ENCODE data around the gene CLIC4. TPM values are rescaled to one million over a fixed set of nuclear protein-coding genes. Genes with fewer than 3 reads are reported as not detected.

Gene CLIC4
- total and polyA plus RNA-seq, 9 of the 15 experiments (the other 6 are each of a cell fraction or from before 2014, with no cell fraction given) = 16.0 to 67.5 (median 38.4) TPM

- TF ChIP-seq MAFK (IDR thresholded peaks at IDR 0.05; ENCODE audit: low read length) = 0 out of 2 replicates have a peak, but pooled peaks have one; percentile 20
- TF ChIP-seq, protein P1, sequence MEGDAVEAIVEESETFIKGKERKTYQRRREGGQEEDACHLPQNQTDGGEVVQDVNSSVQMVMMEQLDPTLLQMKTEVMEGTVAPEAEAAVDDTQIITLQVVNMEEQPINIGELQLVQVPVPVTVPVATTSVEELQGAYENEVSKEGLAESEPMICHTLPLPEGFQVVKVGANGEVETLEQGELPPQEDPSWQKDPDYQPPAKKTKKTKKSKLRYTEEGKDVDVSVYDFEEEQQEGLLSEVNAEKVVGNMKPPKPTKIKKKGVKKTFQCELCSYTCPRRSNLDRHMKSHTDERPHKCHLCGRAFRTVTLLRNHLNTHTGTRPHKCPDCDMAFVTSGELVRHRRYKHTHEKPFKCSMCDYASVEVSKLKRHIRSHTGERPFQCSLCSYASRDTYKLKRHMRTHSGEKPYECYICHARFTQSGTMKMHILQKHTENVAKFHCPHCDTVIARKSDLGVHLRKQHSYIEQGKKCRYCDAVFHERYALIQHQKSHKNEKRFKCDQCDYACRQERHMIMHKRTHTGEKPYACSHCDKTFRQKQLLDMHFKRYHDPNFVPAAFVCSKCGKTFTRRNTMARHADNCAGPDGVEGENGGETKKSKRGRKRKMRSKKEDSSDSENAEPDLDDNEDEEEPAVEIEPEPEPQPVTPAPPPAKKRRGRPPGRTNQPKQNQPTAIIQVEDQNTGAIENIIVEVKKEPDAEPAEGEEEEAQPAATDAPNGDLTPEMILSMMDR (IDR thresholded peaks at IDR 0.05 in 2 of 3, conservative IDR thresholded peaks at IDR 0.05 in 1 of 3; ENCODE audit: insufficient read depth in 2 of 3, low read depth in 1 of 3, low read length in 3 of 3) = peak; percentile 26 to 61 (median 46); a peak in 3 of 6 replicates
- no peak for TF ChIP-seq ZNF239 (CRISPR knock-in tag; IDR thresholded peaks at IDR 0.05)
- TF ChIP-seq, protein P2, sequence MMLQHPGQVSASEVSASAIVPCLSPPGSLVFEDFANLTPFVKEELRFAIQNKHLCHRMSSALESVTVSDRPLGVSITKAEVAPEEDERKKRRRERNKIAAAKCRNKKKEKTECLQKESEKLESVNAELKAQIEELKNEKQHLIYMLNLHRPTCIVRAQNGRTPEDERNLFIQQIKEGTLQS (IDR thresholded peaks at IDR 0.05) = peak; percentile 90
- TF ChIP-seq, protein P2 (CRISPR knock-in tag; conservative IDR thresholded peaks at IDR 0.05) = no peak; the same call in 1 of the 2 replicates
- TF ChIP-seq CHD4 (IDR thresholded peaks at IDR 0.05; ENCODE audit: insufficient read depth, insufficient replicate concordance, low read depth, low read length, poor library complexity, severe bottlenecking) = no peak
- peak; percentile 63; the same call in 1 of the 2 replicates for TF ChIP-seq ZBED1 (IDR thresholded peaks at IDR 0.05)
- no peak for TF ChIP-seq ZKSCAN3 (CRISPR knock-in tag; IDR thresholded peaks at IDR 0.05)
- TF ChIP-seq ZNF212 (CRISPR knock-in tag; IDR thresholded peaks at IDR 0.05) = no peak
- TF ChIP-seq SMC3 (conservative IDR thresholded peaks at IDR 0.05; ENCODE audit: insufficient read depth, low read depth, low read length) = no peak
- TF ChIP-seq TAF15 (IDR thresholded peaks at IDR 0.05; ENCODE audit: low read depth, low read length) = no peak
- TF ChIP-seq TCF3 (CRISPR knock-in tag; IDR thresholded peaks at IDR 0.05) = peak; percentile 33; the same call in 1 of the 2 replicates
- peak; percentile 43 for TF ChIP-seq PCBP1 (IDR thresholded peaks at IDR 0.05; ENCODE audit: low read depth, low read length, poor library complexity, severe bottlenecking)
- no peak for TF ChIP-seq RBM15 (IDR thresholded peaks at IDR 0.05; ENCODE audit: insufficient read depth, low read length)
- TF ChIP-seq RBM22 (IDR thresholded peaks at IDR 0.05; ENCODE audit: low read depth, low read length, poor library complexity, severe bottlenecking) = peak; percentile 72
- peak; percentile 89 for TF ChIP-seq POLR2A (conservative IDR thresholded peaks at IDR 0.05)
- peak; percentile 17; the same call in 1 of the 2 replicates for TF ChIP-seq SMAD3 (CRISPR knock-in tag; conservative IDR thresholded peaks at IDR 0.05)
- TF ChIP-seq TCF7L2 (IDR thresholded peaks at IDR 0.05; ENCODE audit: low read depth, low read length) = no peak
- peak; percentile 91 for TF ChIP-seq CTBP1 (IDR thresholded peaks at IDR 0.05; ENCODE audit: borderline replicate concordance)
- no peak for TF ChIP-seq ZNF133 (CRISPR knock-in tag; IDR thresholded peaks at IDR 0.05)
- TF ChIP-seq BRD4 (IDR thresholded peaks at IDR 0.05) = no peak
- TF ChIP-seq CBX1 (IDR thresholded peaks at IDR 0.05; ENCODE audit: low read depth) = peak; percentile 77; the same call in 1 of the 2 replicates
- TF ChIP-seq XRCC3 (IDR thresholded peaks at IDR 0.05) = no peak
Observed at GRCh38 chr1:24744911-24745710, at the start of gene CLIC4 (continued).

Data from K562 (cell line).